GM23338 (cell line): Measurements from ENCODE around the gene FAM20A. TPM values are rescaled to one million over a fixed set of nuclear protein-coding genes. Genes with fewer than 3 reads are reported as not detected.

Source experiments
- ATAC-seq: fragments of 200-7000 bp; cut with Tn5 transposase; 3 replicates; pipeline ENCODE4 v1.9.1; 2020
- DNase-seq: peaks from one replicate; pipeline ENCODE4 v3.0.0-alpha.2; 2015; ENCODE audit warnings: low spot score
- H2AFZ ChIP-seq: fragments of 200-600 bp; sonication (generic); 2 replicates; pipeline ENCODE4 v1.8.0; 2016; ENCODE audit warnings: antibody characterized with exemption, mild to moderate bottlenecking, moderate library complexity
- H3F3A ChIP-seq: fragments of 200-600 bp; sonication (generic); replicated peaks from 2 replicates; pipeline ENCODE4 v1.8.0; 2017; ENCODE audit warnings: antibody characterized with exemption, mixed run types, low read depth
- H3K27ac ChIP-seq: fragments of 200-600 bp; sonication (generic); 2 replicates; pipeline ENCODE4 v1.6.1; 2016; ENCODE audit warnings: low read depth
- H3K27me3 ChIP-seq: fragments of 200-600 bp; sonication (generic); 2 replicates; pipeline ENCODE4 v1.8.0; 2016; ENCODE audit warnings: mild to moderate bottlenecking, mixed run types, moderate library complexity; ENCODE audit not compliant: insufficient read depth
- H3K36me3 ChIP-seq: fragments of 200-600 bp; sonication (generic); 2 replicates; pipeline ENCODE4 v1.8.0; 2016; ENCODE audit warnings: mild to moderate bottlenecking; ENCODE audit not compliant: insufficient read depth
- H3K4me1 ChIP-seq: fragments of 200-600 bp; sonication (generic); 2 replicates; pipeline ENCODE4 v1.8.0; 2016; ENCODE audit warnings: mild to moderate bottlenecking, moderate library complexity; ENCODE audit not compliant: insufficient read depth
- H3K4me2 ChIP-seq: fragments of 200-600 bp; sonication (generic); 2 replicates; pipeline ENCODE4 v1.7.1; 2017; ENCODE audit warnings: mixed run types
- H3K4me3 ChIP-seq: fragments of 200-600 bp; sonication (generic); 2 replicates; pipeline ENCODE4 v1.6.1; 2016; ENCODE audit warnings: mixed run types
- H3K79me2 ChIP-seq: fragments of 200-600 bp; sonication (generic); replicated peaks from 2 replicates; pipeline ENCODE4 v1.8.0; 2017; ENCODE audit warnings: mild to moderate bottlenecking; ENCODE audit not compliant: insufficient read depth
- H3K9me2 ChIP-seq: fragments of 200-600 bp; sonication (generic); 2 replicates; pipeline ENCODE4 v1.8.0; 2017; ENCODE audit not compliant: insufficient read depth
- H4K20me1 ChIP-seq: fragments of 200-600 bp; sonication (generic); replicated peaks from 2 replicates; pipeline ENCODE4 v1.8.0; 2017; ENCODE audit warnings: mild to moderate bottlenecking; ENCODE audit not compliant: insufficient read depth
- H3K27ac Mint-ChIP-seq: 2 replicates; pipeline ENCODE4 v1.8.0; 2020; ENCODE audit warnings: inconsistent platforms, mild to moderate bottlenecking, moderate library complexity, mixed read lengths
- H3K27me3 Mint-ChIP-seq: 3 replicates; pipeline ENCODE4 v1.8.0; 2022; ENCODE audit warnings: low read depth, mild to moderate bottlenecking, moderate library complexity, mixed read lengths, inconsistent platforms; ENCODE audit not compliant: insufficient read depth, poor library complexity
- H3K36me3 Mint-ChIP-seq: 3 replicates; pipeline ENCODE4 v1.8.0; 2021; ENCODE audit warnings: low read depth, mild to moderate bottlenecking, inconsistent platforms, moderate library complexity, mixed read lengths
- H3K4me1 Mint-ChIP-seq: 3 replicates; pipeline ENCODE4 v1.8.0; 2020; ENCODE audit warnings: mild to moderate bottlenecking, inconsistent platforms, mixed read lengths
- H3K4me3 Mint-ChIP-seq: 3 replicates; pipeline ENCODE4 v1.8.0; 2021; ENCODE audit warnings: moderate library complexity, mild to moderate bottlenecking, inconsistent platforms, mixed read lengths
- H3K9me3 Mint-ChIP-seq: 3 replicates; pipeline ENCODE4 v1.8.0; 2020; ENCODE audit warnings: moderate library complexity, mild to moderate bottlenecking, inconsistent platforms, mixed read lengths
- CREB1 ChIP-seq: fragments of 250-450 bp; sonication (Bioruptor Pico); IDR thresholded peaks from 2 replicates; pipeline ENCODE4 v1.5.0; 2020; ENCODE audit warnings: low read depth, mild to moderate bottlenecking, moderate library complexity
- CTCF ChIP-seq, 2 experiments: fragments of 200-600 bp in 1 of 2; sonication (generic) in 1 of 2; conservative IDR thresholded peaks; 2 replicates each; pipeline versions ENCODE4 v1.5.1 to v1.6.1; 2016 to 2017; ENCODE audit warnings: antibody characterized with exemption in 2 of 2, low read depth in 2 of 2, mild to moderate bottlenecking in 2 of 2, moderate library complexity in 1 of 2
- ETS1 ChIP-seq: IDR thresholded peaks from 2 replicates; pipeline ENCODE4 v1.6.1; 2016; ENCODE audit warnings: antibody characterized with exemption
- EZH2 ChIP-seq: fragments of 200-600 bp; sonication (generic); IDR thresholded peaks from one replicate; pipeline ENCODE4 v1.8.0; 2017; ENCODE audit warnings: antibody characterized with exemption, mild to moderate bottlenecking, low read depth; ENCODE audit not compliant: unreplicated experiment
- EZH2phosphoT487 ChIP-seq: fragments of 200-600 bp; sonication (generic); IDR thresholded peaks from one replicate; pipeline ENCODE4 v1.8.1; 2018; ENCODE audit warnings: antibody characterized with exemption; ENCODE audit not compliant: unreplicated experiment
- JUNB ChIP-seq: IDR thresholded peaks from one replicate; pipeline ENCODE4 v1.6.1; 2016; ENCODE audit warnings: antibody characterized with exemption; ENCODE audit not compliant: unreplicated experiment
- NANOG ChIP-seq: IDR thresholded peaks from 2 replicates; pipeline ENCODE4 v1.6.1; 2016; ENCODE audit warnings: antibody characterized with exemption, borderline replicate concordance
- POLR2AphosphoS5 ChIP-seq: IDR thresholded peaks from 2 replicates; pipeline ENCODE4 v1.6.1; 2016; ENCODE audit warnings: antibody characterized with exemption, low read depth
- REST ChIP-seq: IDR thresholded peaks from one replicate; pipeline ENCODE4 v1.6.1; 2018; ENCODE audit warnings: antibody characterized with exemption; ENCODE audit not compliant: unreplicated experiment
- STAT1 ChIP-seq: IDR thresholded peaks from one replicate; pipeline ENCODE4 v1.6.1; 2016; ENCODE audit warnings: antibody characterized with exemption; ENCODE audit not compliant: unreplicated experiment
- ZNF114 ChIP-seq: fragments of 250-450 bp; sonication (Bioruptor Pico); IDR thresholded peaks from 2 replicates; pipeline ENCODE4 v1.5.0; 2020; ENCODE audit warnings: mild to moderate bottlenecking, moderate library complexity
- ZNF331 ChIP-seq: fragments of 250-450 bp; sonication (Bioruptor Pico); IDR thresholded peaks from 2 replicates; pipeline ENCODE4 v1.5.0; 2020; ENCODE audit warnings: low read depth, mild to moderate bottlenecking, moderate library complexity
- ZNF462 ChIP-seq: fragments of 250-450 bp; sonication (Bioruptor Pico); IDR thresholded peaks from 2 replicates; pipeline ENCODE4 v1.5.0; 2020; ENCODE audit warnings: mild to moderate bottlenecking, moderate library complexity
- polyA plus RNA-seq: library from polyadenylated mRNA; unstranded; fragments of >200 nt; fragmentation: Nextera tagmentation; extraction: Ambion mirVana; gene quantifications from 2 replicates; pipeline ENCODE4 v1.2.1, GENCODE V29; 2016
- total RNA-seq: library from RNA; depleted of rRNA; stranded (reverse); fragments of >200 nt; shearing (Covaris generic); gene quantifications from 2 replicates; pipeline ENCODE4 v1.2.3, GENCODE V29; 2014

The FAM20A gene
- total and polyA plus RNA-seq, 2 experiments from 2014 or later, result 1.3 to 1.6 TPM

- DNase-seq (no peak), ATAC-seq (no peak)
- Mint-ChIP-seq H3K27ac (peak overlapping the region; percentile 14; the same call in 1 of the 2 replicates), H3K27me3 (peaks cover 8% of the 10 kb centered on the region), H3K4me3 (peak overlapping the region; percentile 97), H3K4me1 (peaks cover 27% of the 10 kb centered on the region), H3K9me3 (peaks cover 27% of the 10 kb centered on the region), H3K36me3 (peaks cover 52% of the 10 kb centered on the region)
- H3K36me3 ChIP-seq, result peaks cover 38% of the 10 kb centered on the region; the same call in 1 of the 2 replicates
- H3K27ac ChIP-seq, result no peak overlapping the region
- peaks cover 21% of the 10 kb centered on the region for H3K4me1 ChIP-seq
- H3K9me2 ChIP-seq, result no peaks in the 10 kb centered on the region
- H3K4me2 ChIP-seq, result peak overlapping the region; percentile 93
- H3K27me3 ChIP-seq, result no peaks in the 10 kb centered on the region
- TF ChIP-seq ETS1 (no peak), CREB1 (CRISPR knock-in tag) (no peak), NANOG (no peak), POLR2AphosphoS5 (no peak), ZNF331 (CRISPR knock-in tag) (no peak), JUNB (no peak), ZNF114 (CRISPR knock-in tag) (no peak), ZNF462 (no peak), EZH2phosphoT487 (no peak), CTCF (conservative IDR thresholded peaks at IDR 0.05; ENCODE audit: low read depth in 2 of 2) (no peak), STAT1 (no peak), REST (no peak), EZH2 (no peak)
- no peak overlapping the region for H2AFZ ChIP-seq
- H3F3A ChIP-seq, result 0 out of 2 replicates have a peak, but pooled peaks cover 3% of the 10 kb centered on the region
- peak overlapping the region; percentile 91 for H3K4me3 ChIP-seq
- H3K79me2 ChIP-seq, result peaks cover 74% of the 10 kb centered on the region
- peaks cover 18% of the 10 kb centered on the region for H4K20me1 ChIP-seq
Measured at GRCh38 chr17:68514831-68515635, 86.1 kb downstream of the FAM20A start.
